HG03378 (cell line): ENCODE measurements around the gene DOK1.
A peak's percentile ranks its signal among the peaks of the same experiment; 100 is the strongest.

ENCODE experiments used
- ATAC-seq: cut with Tn5 transposase; IDR thresholded peaks from one replicate; pipeline ENCODE4 v1.9.1; 2021; ENCODE audit warnings: mild to moderate bottlenecking, moderate library complexity; ENCODE audit not compliant: unreplicated experiment

DOK1 gene

GRCh38 chr2:74566754-74567085 is 12.2 kb downstream of the DOK1 start:
- no peak for ATAC-seq

GRCh38 chr2:74567881-74568280 is 13.4 kb downstream of the DOK1 start:
- ATAC-seq: no peak

GRCh38 chr2:74569686-74570085 is 15.2 kb downstream of the DOK1 start:
- no peak for ATAC-seq

GRCh38 chr2:74571058-74571457 is 16.5 kb downstream of the DOK1 start:
- peak; percentile 72 for ATAC-seq

GRCh38 chr2:74572178-74572925 is 17.8 kb downstream of the DOK1 start:
- ATAC-seq: no peak

GRCh38 chr2:74573747-74574562 is 19.4 kb downstream of the DOK1 start:
- peak; percentile 30 for ATAC-seq

GRCh38 chr2:74575320-74575719 is 20.8 kb downstream of the DOK1 start:
- no peak for ATAC-seq

- no peak for ATAC-seq
Measured at GRCh38 chr2:74576211-74576862, 21.8 kb downstream of the DOK1 start.

GRCh38 chr2:74576863-74577229 is 22.3 kb downstream of the DOK1 start:
- ATAC-seq: no peak

GRCh38 chr2:74577448-74577847 is 22.9 kb downstream of the DOK1 start:
- no peak for ATAC-seq

GRCh38 chr2:74578408-74578807 is 23.9 kb downstream of the DOK1 start:
- ATAC-seq: no peak

GRCh38 chr2:74581463-74581862 is 26.9 kb downstream of the DOK1 start:
- no peak for ATAC-seq

- ATAC-seq: no peak
Measured at GRCh38 chr2:74582184-74582583, 27.7 kb downstream of the DOK1 start.

- ATAC-seq: no peak
Measured at GRCh38 chr2:74583504-74583903, 29.0 kb downstream of the DOK1 start.

- ATAC-seq: peak; percentile 64
Measured at GRCh38 chr2:74584088-74584645, 29.6 kb downstream of the DOK1 start.

- peak; percentile 42 for ATAC-seq
Measured at GRCh38 chr2:74585406-74586185, 31.1 kb downstream of the DOK1 start.

- ATAC-seq: peak; percentile 66
Measured at GRCh38 chr2:74587664-74588277, 33.3 kb downstream of the DOK1 start.

GRCh38 chr2:74588664-74589063 is 34.1 kb downstream of the DOK1 start:
- no peak for ATAC-seq

GRCh38 chr2:74593826-74594772 is 39.6 kb downstream of the DOK1 start:
- ATAC-seq: no peak
